Measurements from ENCODE around the gene SPDYE11. TPM values are rescaled to one million over a fixed set of nuclear protein-coding genes. Genes with fewer than 3 reads are reported as not detected.
A peak's percentile ranks its signal among the peaks of the same experiment; 100 is the strongest.
"Not testable (repeated sequence)": the region's sequence is repeated elsewhere in the genome, so short reads cannot be mapped to it uniquely, and the experiment has no call there.

SPDYE11 gene
- total RNA-seq: not detected in 2 replicates

GRCh38 chr7:73057811-73058210 is at the start of gene SPDYE11:
TSS of gene SPDYE11 (minus strand) at chr7:73057911. CDS start at chr7:73056111, 1,800 bp downstream.
- not testable (repeated sequence) for DNase-seq (ENCODE audit: low read depth in 2 of 2)

- DNase-seq (ENCODE audit: low read depth in 2 of 2): not testable (repeated sequence)
Observed at GRCh38 chr7:73085938-73086337, 28.2 kb upstream of the SPDYE11 start, which contains the start of gene SPDYE9. TSS of gene SPDYE9 (minus strand) at chr7:73086038. CDS start at chr7:73084238, 1,800 bp downstream.

GRCh38 chr7:73029666-73030065 is 28.0 kb downstream of the SPDYE11 start, which contains the start of gene SPDYE8:
TSS of gene SPDYE8 (minus strand) at chr7:73029766. CDS start at chr7:73027966, 1,800 bp downstream.
- not testable (repeated sequence) for DNase-seq (ENCODE audit: low read depth in 2 of 2)

- DNase-seq (ENCODE audit: low read depth in 2 of 2): peak in 1 of 2 donors; percentile 0
Observed at GRCh38 chr7:73006491-73006890, 51.2 kb downstream of the SPDYE11 start.

GRCh38 chr7:73005693-73006447 is 51.8 kb downstream of the SPDYE11 start:
- not testable (repeated sequence) for DNase-seq (ENCODE audit: low read depth in 2 of 2)

GRCh38 chr7:73005356-73005692 is 52.4 kb downstream of the SPDYE11 start:
- DNase-seq (ENCODE audit: low read depth in 2 of 2): not testable (repeated sequence)

- not testable (repeated sequence) for DNase-seq (ENCODE audit: low read depth in 2 of 2)
Observed at GRCh38 chr7:72997887-72998468, 59.7 kb downstream of the SPDYE11 start.

Other genes with a start within 250 kb of the SPDYE11 start
- 0.87 and 5.4 TPM in 2 replicates for gene TYW1B, start 229.7 kb downstream of the SPDYE11 start, total RNA-seq
- gene POM121, start 132.8 kb downstream of the SPDYE11 start, total RNA-seq: 3.3 and 3.8 TPM in 2 replicates
- gene TRIM74, start 88.4 kb downstream of the SPDYE11 start, total RNA-seq: under 0.01 TPM in 1 of 2 replicates, not detected in the other
- gene SPDYE8, start 28.1 kb downstream of the SPDYE11 start, total RNA-seq: not detected in 2 replicates
- not detected in 2 replicates for gene SPDYE9, start 28.1 kb upstream of the SPDYE11 start, total RNA-seq

All from lung microvascular endothelial cell (primary cell).